ENCODE results near the gene STMN1. TPM values are rescaled to one million over a fixed set of nuclear protein-coding genes. Genes with fewer than 3 reads are reported as not detected.
A peak's percentile ranks its signal among the peaks of the same experiment; 100 is the strongest.

Gene STMN1
- total RNA-seq, 1 experiment from 2014 or later, result 207 TPM

GRCh38 chr1:25866288-25866687, 39.9 kb downstream of the STMN1 start:
- no peaks in the 10 kb centered on the region for H3K9me3 ChIP-seq
- Mint-ChIP-seq H3K4me3 (ENCODE audit: unreplicated experiment) (no peak overlapping the region), H3K27ac (ENCODE audit: unreplicated experiment) (no peak overlapping the region), H3K9me3 (ENCODE audit: unreplicated experiment) (no peaks in the 10 kb centered on the region), H3K4me1 (ENCODE audit: low read depth, unreplicated experiment) (peaks cover 7% of the 10 kb centered on the region), H3K36me3 (ENCODE audit: insufficient read depth, unreplicated experiment) (peaks cover 29% of the 10 kb centered on the region), H3K27me3 (ENCODE audit: insufficient read depth, unreplicated experiment) (no peaks in the 10 kb centered on the region)
- no peak overlapping the region for H3K4me3 ChIP-seq (ENCODE audit: low read depth, low read length)
- BruUV-seq (replicated peaks), result no TSS peak
- ChIA-PET POLR2A (no interaction called here), CTCF (no interaction called here)
- TF ChIP-seq, protein P1, sequence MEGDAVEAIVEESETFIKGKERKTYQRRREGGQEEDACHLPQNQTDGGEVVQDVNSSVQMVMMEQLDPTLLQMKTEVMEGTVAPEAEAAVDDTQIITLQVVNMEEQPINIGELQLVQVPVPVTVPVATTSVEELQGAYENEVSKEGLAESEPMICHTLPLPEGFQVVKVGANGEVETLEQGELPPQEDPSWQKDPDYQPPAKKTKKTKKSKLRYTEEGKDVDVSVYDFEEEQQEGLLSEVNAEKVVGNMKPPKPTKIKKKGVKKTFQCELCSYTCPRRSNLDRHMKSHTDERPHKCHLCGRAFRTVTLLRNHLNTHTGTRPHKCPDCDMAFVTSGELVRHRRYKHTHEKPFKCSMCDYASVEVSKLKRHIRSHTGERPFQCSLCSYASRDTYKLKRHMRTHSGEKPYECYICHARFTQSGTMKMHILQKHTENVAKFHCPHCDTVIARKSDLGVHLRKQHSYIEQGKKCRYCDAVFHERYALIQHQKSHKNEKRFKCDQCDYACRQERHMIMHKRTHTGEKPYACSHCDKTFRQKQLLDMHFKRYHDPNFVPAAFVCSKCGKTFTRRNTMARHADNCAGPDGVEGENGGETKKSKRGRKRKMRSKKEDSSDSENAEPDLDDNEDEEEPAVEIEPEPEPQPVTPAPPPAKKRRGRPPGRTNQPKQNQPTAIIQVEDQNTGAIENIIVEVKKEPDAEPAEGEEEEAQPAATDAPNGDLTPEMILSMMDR (IDR thresholded peaks at IDR 0.05; ENCODE audit: insufficient read depth in 1 of 2, low read depth in 1 of 2, low read length in 1 of 2, severe bottlenecking in 1 of 2, unreplicated experiment in 1 of 2), result no peak
- intact Hi-C loops (cut with micrococcal nuclease; ENCODE audit: unreplicated experiment), result no loop called here
- peaks cover 17% of the 10 kb centered on the region for H3K4me1 ChIP-seq
- no peak for DNase-seq
- no peaks in the 10 kb centered on the region for H3K27me3 ChIP-seq (replicated peaks; ENCODE audit: control insufficient read depth, insufficient read depth, low read length)
- peaks cover 2% of the 10 kb centered on the region; the same call in 1 of the 2 replicates for H3K36me3 ChIP-seq (ENCODE audit: control insufficient read depth, insufficient read depth, low read length)

DNA sequence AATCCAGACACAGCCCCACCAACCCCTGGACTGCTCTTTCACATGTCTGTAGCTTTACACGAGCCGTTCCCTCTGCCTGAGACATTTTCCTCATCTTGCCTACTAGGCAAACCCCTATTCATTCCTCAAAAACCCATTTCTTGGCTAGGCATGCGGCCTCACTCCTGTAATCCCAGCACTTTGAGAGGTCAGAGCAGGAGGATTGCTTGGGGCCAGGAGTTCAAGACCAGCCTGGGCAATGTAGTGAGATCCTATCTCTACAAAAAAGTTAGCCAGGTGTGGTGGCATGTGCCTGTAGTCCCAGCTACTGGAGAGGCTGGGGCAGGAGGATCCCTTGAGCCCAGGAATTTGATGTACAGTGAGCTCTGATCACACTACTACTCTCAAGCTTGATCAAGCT, 41.8 kb downstream of the STMN1 start:
- Histone ChIP-seq H3K4me1 (peaks cover 20% of the 10 kb centered on the region), H3K4me3 (ENCODE audit: low read depth, low read length) (no peak overlapping the region), H3K36me3 (ENCODE audit: control insufficient read depth, insufficient read depth, low read length) (peaks cover 2% of the 10 kb centered on the region; the same call in 1 of the 2 replicates), H3K27me3 (replicated peaks; ENCODE audit: control insufficient read depth, insufficient read depth, low read length) (no peaks in the 10 kb centered on the region), H3K9me3 (no peaks in the 10 kb centered on the region; the same call in 1 of the 2 replicates)
- BruUV-seq (replicated peaks), result no TSS peak
- intact Hi-C loops (cut with micrococcal nuclease; ENCODE audit: unreplicated experiment), result no loop called here
- CTCF ChIA-PET, result no interaction called here
- H3K27me3 Mint-ChIP-seq (ENCODE audit: insufficient read depth, unreplicated experiment), result no peaks in the 10 kb centered on the region
- H3K4me1 Mint-ChIP-seq (ENCODE audit: low read depth, unreplicated experiment), result peaks cover 7% of the 10 kb centered on the region
- peaks cover 36% of the 10 kb centered on the region for H3K36me3 Mint-ChIP-seq (ENCODE audit: insufficient read depth, unreplicated experiment)
- TF ChIP-seq, protein P1 (IDR thresholded peaks at IDR 0.05; ENCODE audit: insufficient read depth in 1 of 2, low read depth in 1 of 2, low read length in 1 of 2, severe bottlenecking in 1 of 2, unreplicated experiment in 1 of 2), result no peak
- DNase-seq, result no peak
- H3K9me3 Mint-ChIP-seq (ENCODE audit: unreplicated experiment), result no peaks in the 10 kb centered on the region
- POLR2A ChIA-PET, result no interaction called here
- H3K27ac Mint-ChIP-seq (ENCODE audit: unreplicated experiment), result peak overlapping the region; percentile 23
- no peak overlapping the region for H3K4me3 Mint-ChIP-seq (ENCODE audit: unreplicated experiment)

- Mint-ChIP-seq H3K27me3 (ENCODE audit: insufficient read depth, unreplicated experiment) (no peaks in the 10 kb centered on the region), H3K27ac (ENCODE audit: unreplicated experiment) (peak overlapping the region; percentile 23), H3K9me3 (ENCODE audit: unreplicated experiment) (no peaks in the 10 kb centered on the region), H3K4me3 (ENCODE audit: unreplicated experiment) (no peak overlapping the region), H3K4me1 (ENCODE audit: low read depth, unreplicated experiment) (peaks cover 7% of the 10 kb centered on the region), H3K36me3 (ENCODE audit: insufficient read depth, unreplicated experiment) (peaks cover 43% of the 10 kb centered on the region)
- peaks cover 2% of the 10 kb centered on the region; the same call in 1 of the 2 replicates for H3K36me3 ChIP-seq (ENCODE audit: control insufficient read depth, insufficient read depth, low read length)
- peaks cover 20% of the 10 kb centered on the region for H3K4me1 ChIP-seq
- TF ChIP-seq, protein P1 (IDR thresholded peaks at IDR 0.05; ENCODE audit: insufficient read depth in 1 of 2, low read depth in 1 of 2, low read length in 1 of 2, severe bottlenecking in 1 of 2, unreplicated experiment in 1 of 2), result no peak
- CTCF ChIA-PET, result no interaction called here
- no peak for DNase-seq
- no peak overlapping the region for H3K4me3 ChIP-seq (ENCODE audit: low read depth, low read length)
- POLR2A ChIA-PET, result no interaction called here
- intact Hi-C loops (cut with micrococcal nuclease; ENCODE audit: unreplicated experiment), result no loop called here
- no peaks in the 10 kb centered on the region; the same call in 1 of the 2 replicates for H3K9me3 ChIP-seq
- no TSS peak for BruUV-seq (replicated peaks)
- no peaks in the 10 kb centered on the region for H3K27me3 ChIP-seq (replicated peaks; ENCODE audit: control insufficient read depth, insufficient read depth, low read length)
Measured at GRCh38 chr1:25863486-25864262, 42.5 kb downstream of the STMN1 start.

Data from Caco-2 (cell line).